NCI-H187 treated with DMSO at 0.1 percent for 48 hours (cell line): ENCODE measurements around the gene BNC2.

Source experiments
- DNase-seq: peaks from one replicate; lab custom pipeline; 2025; lab: John Stamatoyannopoulos, UW

BNC2 gene

GRCh38 chr9:16869882-16870595 is 431 bp downstream of the BNC2 start:
- DNase-seq = no peak

- DNase-seq = no peak
Measured at GRCh38 chr9:16869131-16869881, 1.2 kb downstream of the BNC2 start.

- no peak for DNase-seq
Measured at GRCh38 chr9:16868701-16869100, 1.8 kb downstream of the BNC2 start.

- no peak for DNase-seq
Measured at GRCh38 chr9:16867576-16868311, 2.7 kb downstream of the BNC2 start.

- no peak for DNase-seq
Measured at GRCh38 chr9:16866587-16866986, 3.9 kb downstream of the BNC2 start.

GRCh38 chr9:16864649-16865434 is 5.6 kb downstream of the BNC2 start:
- DNase-seq = no peak

- peak; percentile 43 for DNase-seq
Measured at GRCh38 chr9:16848179-16848578, 22.3 kb downstream of the BNC2 start.

GRCh38 chr9:16846986-16847385 is 23.5 kb downstream of the BNC2 start:
- no peak for DNase-seq

- no peak for DNase-seq
Measured at GRCh38 chr9:16846367-16846766, 24.1 kb downstream of the BNC2 start.

- DNase-seq = no peak
Measured at GRCh38 chr9:16834817-16835216, 35.7 kb downstream of the BNC2 start.

- DNase-seq = no peak
Measured at GRCh38 chr9:16833296-16833835, 37.1 kb downstream of the BNC2 start.

GRCh38 chr9:16832101-16832500 is 38.4 kb downstream of the BNC2 start:
- DNase-seq = no peak

- DNase-seq = no peak
Measured at GRCh38 chr9:16830806-16831205, 39.7 kb downstream of the BNC2 start.

GRCh38 chr9:16828340-16829281 is 41.9 kb downstream of the BNC2 start:
- DNase-seq = no peak

- DNase-seq = no peak
Measured at GRCh38 chr9:16825971-16826625, 44.4 kb downstream of the BNC2 start.

GRCh38 chr9:16825331-16825725 is 45.1 kb downstream of the BNC2 start:
- DNase-seq = no peak

GRCh38 chr9:16824545-16825330 is 45.7 kb downstream of the BNC2 start:
- no peak for DNase-seq

- DNase-seq = no peak
Measured at GRCh38 chr9:16823906-16824305, 46.6 kb downstream of the BNC2 start.

GRCh38 chr9:16821344-16821743 is 49.1 kb downstream of the BNC2 start:
- DNase-seq = no peak
